Motor neuron (in vitro differentiated cells): Measurements from ENCODE around the gene GTPBP3. TPM values are rescaled to one million over a fixed set of nuclear protein-coding genes. Genes with fewer than 3 reads are reported as not detected.
"Not testable (repeated sequence)": the region's sequence is repeated elsewhere in the genome, so short reads cannot be mapped to it uniquely, and the experiment has no call there.

Experiments
- ATAC-seq, 8 experiments: fragments of 200-7000 bp; cut with Tn5 transposase; replicated peaks in 6 of 8; 2 replicates each; pipeline ENCODE4 v1.8.0; 2021; ENCODE audit warnings: mild to moderate bottlenecking in 8 of 8, moderate library complexity in 8 of 8
- H3K27ac ChIP-seq, 2 donors: fragments of 250-450 bp; sonication (Bioruptor Pico); 2 replicates each; pipeline ENCODE4 v1.9.0; 2021; ENCODE audit warnings: antibody characterized with exemption in 2 of 2, mild to moderate bottlenecking in 2 of 2, moderate library complexity in 1 of 2
- H3K4me1 ChIP-seq, 2 donors: fragments of 250-450 bp; sonication (Bioruptor Pico); replicated peaks in 1 of 2; 2 replicates each; pipeline ENCODE4 v1.6.1; 2021; ENCODE audit warnings: antibody characterized with exemption in 2 of 2, mild to moderate bottlenecking in 2 of 2, moderate library complexity in 1 of 2
- H3K4me3 ChIP-seq, 5 donors: fragments of 250-450 bp; sonication (Bioruptor Pico); 2 replicates each; pipeline ENCODE4 v1.9.0; 2021; ENCODE audit warnings: antibody characterized with exemption in 5 of 5, mild to moderate bottlenecking in 5 of 5, moderate library complexity in 4 of 5
- WGBS, 10 experiments: fragments of 450-650 bp; shearing (Covaris generic); methylation state at CpG; one replicate each; pipeline ENCODE4 v1.0.0; 2022; 5-methylcytosine and 5-hydroxymethylcytosine counted together
- in situ Hi-C, 9 experiments: fragments of 400-800 bp; cut with MboI; loops; one replicate each; pipeline ENCODE4 v1.15.0; 2021; ENCODE audit warnings: low sequenced_read_pairs in 9 of 9, low pct_unique_long_range_greater_than_20kb in 2 of 9; ENCODE audit not compliant: unreplicated experiment in 9 of 9
- total RNA-seq, 8 experiments: library from RNA; unstranded; fragments of 300-600 nt; gene quantifications; 2 replicates each; pipeline versions ENCODE4 v1.2.3 to v1.2.4, GENCODE V29; 2022

Gene GTPBP3, protein sequence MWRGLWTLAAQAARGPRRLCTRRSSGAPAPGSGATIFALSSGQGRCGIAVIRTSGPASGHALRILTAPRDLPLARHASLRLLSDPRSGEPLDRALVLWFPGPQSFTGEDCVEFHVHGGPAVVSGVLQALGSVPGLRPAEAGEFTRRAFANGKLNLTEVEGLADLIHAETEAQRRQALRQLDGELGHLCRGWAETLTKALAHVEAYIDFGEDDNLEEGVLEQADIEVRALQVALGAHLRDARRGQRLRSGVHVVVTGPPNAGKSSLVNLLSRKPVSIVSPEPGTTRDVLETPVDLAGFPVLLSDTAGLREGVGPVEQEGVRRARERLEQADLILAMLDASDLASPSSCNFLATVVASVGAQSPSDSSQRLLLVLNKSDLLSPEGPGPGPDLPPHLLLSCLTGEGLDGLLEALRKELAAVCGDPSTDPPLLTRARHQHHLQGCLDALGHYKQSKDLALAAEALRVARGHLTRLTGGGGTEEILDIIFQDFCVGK
- 10 to 100 TPM in 7 of 8 experiments, 1 to 10 TPM in 1; 9.0 to 31.3 (median 17.0) TPM for total RNA-seq

DNA sequence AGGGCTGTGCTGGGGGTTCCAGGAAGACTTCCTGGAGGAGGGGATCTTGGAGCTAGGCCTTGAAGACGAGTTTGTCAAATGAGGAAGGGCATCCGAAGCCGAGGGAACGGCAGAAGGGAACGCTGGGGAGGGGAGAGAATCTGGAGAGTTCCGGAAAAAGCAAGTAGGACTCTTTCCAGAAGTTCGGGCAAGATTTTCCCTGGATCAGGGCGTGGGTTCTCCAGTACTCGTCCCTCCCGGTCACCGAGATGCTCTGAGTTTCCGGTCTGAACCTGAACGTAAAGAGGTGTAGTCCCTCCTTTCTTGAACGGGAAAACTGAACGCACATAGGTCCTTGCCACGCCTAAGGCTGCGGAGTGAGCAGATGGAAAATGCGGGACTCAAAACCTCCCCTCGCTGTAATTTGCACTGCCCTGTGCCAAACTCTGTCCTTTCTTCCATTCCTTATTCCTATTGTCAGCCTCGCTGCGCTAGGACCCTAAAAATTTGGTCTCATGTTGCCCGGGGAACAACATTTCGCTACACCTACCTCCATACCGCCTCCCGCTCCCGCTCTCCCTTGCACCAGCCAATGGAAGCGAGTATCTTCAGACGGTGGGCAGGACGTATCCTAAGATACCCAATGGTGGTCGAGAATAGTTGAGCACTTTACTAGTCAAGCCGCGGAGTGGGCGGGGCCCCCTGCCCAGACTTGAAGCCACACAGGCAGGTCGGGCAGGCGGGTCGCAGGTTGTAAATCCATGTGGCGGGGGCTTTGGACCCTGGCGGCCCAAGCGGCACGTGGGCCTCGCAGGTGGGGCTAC lies at the start of gene GTPBP3:
GTPBP3 (plus strand) TSS at position 682 of the 803 bp plus-strand sequence; CDS start at position 741, 59 bp downstream.
- in situ Hi-C loops = no loop called here
- Histone ChIP-seq H3K4me1 (peaks cover 7 to 12% of the 10 kb centered on the region in 2 donors), H3K27ac (peak within 1 kb of the TSS; percentile 81), H3K4me3 (peak within 1 kb of the TSS; percentile 54 to 98 (median 86))
- peak; percentile 72 to 85 (median 82) for ATAC-seq
- WGBS, 10 experiments = 0 to 2% (median 0%) methylated on average over 1 to 17 of the region's 41 CpGs; no CpG with 5 or more reads in 1 of the 10 experiments

DNA sequence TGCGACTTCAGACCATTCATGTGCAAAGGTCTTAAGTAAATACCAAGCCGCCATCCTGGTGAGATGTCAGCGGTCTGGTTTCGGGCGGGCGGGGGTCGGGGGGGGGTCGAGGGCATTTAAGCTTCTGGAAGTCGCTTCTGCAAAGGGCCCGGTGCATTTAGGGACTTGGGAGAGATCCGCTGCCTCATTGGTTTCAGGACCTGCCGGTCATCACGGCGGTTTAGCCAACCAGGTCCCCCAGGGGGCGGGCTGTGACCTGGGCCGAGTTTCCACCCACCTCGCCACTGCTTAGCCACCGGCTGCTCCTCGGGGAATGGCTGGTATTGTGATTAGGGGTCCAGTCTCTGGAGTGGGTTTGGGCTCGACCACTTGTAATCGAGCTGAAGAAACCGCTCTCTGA lies 47.9 kb upstream of the GTPBP3 start:
- 0 to 41% (median 33%) methylated on average over 1 to 5 of the region's 22 CpGs; no CpG with 5 or more reads in 5 of the 10 experiments for WGBS, 10 experiments
- ATAC-seq = peak in 5 of 8 experiments; percentile 9 to 40 (median 27)
- H3K4me1 ChIP-seq = peaks cover 0 to 3% of the 10 kb centered on the region in 2 donors
- H3K4me3 ChIP-seq = no peak overlapping the region
- in situ Hi-C loops = loop anchor here in 8 of 9 experiments (10.0 to 25.0 kb wide), 3 partner anchors 215 to 227 kb away; partner anchors contain the start of genes HAUS8 (in 1 of the 8) and MYO9B (in 1 of the 8)
- no peak overlapping the region for H3K27ac ChIP-seq

DNA sequence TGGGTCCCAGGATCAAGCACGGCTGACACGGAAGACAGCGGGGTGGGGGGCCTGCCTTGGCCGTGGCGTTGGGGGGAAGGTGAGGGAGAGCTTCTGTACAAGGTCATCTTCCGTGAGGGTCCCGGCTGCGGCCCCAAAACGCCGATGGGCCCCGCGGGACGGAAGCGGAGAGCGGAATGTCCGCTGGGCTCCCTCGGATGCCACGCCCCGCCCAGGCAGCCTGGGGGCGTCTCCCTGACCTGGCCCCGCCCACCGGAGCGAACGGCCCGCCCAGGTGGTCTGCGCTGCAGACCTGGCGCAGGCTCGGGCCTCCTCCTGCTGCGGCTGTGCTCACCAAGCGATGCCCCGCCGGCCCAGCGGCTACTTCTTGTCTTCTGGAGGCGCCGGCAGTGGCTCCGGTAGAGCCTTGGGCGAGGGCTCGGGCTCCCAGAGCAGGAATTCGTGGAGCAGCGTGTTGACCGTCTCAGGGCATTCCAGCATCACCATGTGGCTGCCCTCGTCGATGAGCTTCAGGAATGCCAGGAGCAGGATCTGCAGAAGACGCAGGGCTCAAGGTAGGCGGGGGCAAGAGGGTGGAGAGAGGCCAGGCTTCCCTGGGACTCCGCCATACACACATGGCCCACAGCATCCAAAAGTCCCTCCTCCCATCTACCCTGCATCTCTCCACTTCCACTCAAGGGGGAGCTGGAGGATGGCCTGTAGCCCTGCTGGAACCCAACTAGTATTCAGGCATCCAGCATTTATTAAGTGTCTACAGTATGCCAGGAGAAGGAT lies 44.9 kb upstream of the GTPBP3 start:
- in situ Hi-C loops = loop anchor here in 5 of 9 experiments (25.0 kb wide), 1 partner anchor 230 kb away; no protein-coding TSS in a partner anchor
- peak; percentile 88 to 97 (median 92) for ATAC-seq
- Histone ChIP-seq H3K27ac (peak overlapping the region; percentile 35 to 50), H3K4me3 (peak overlapping the region; percentile 10 to 36 (median 35)), H3K4me1 (peaks cover 0 to 3% of the 10 kb centered on the region in 2 donors)
- 0 to 30% (median 8%) methylated on average over 1 to 16 of the region's 46 CpGs; no CpG with 5 or more reads in 5 of the 10 experiments for WGBS, 10 experiments

DNA sequence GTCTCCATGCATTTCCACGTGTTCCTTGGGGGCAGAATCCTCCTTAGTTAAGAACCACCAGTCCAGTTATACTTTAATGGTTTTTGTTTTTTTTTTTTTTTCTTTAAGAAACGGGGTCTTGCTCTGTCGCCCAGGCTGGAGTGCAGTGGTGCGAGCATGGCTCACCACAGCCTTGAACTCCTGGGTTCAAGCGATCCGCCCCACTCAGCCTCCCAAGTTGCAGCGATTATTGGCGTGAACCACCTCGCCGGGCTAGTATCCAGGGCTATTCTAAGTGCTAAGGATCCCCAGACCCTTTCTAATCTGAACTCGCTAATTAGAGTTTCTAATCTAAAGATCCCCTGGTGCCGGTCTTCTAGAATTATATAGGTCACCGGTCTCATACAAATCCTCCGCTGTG lies 43.7 kb upstream of the GTPBP3 start:
- Histone ChIP-seq H3K27ac (no peak overlapping the region), H3K4me1 (peaks cover 0 to 3% of the 10 kb centered on the region in 2 donors), H3K4me3 (no peak overlapping the region)
- in situ Hi-C loops = loop anchor here in 5 of 9 experiments (25.0 kb wide), 1 partner anchor 231 kb away; no protein-coding TSS in a partner anchor
- 60 to 100% (median 100%) methylated on average over 1 to 10 of the region's 14 CpGs; no CpG with 5 or more reads in 1 of the 10 experiments for WGBS, 10 experiments
- no peak for ATAC-seq

DNA sequence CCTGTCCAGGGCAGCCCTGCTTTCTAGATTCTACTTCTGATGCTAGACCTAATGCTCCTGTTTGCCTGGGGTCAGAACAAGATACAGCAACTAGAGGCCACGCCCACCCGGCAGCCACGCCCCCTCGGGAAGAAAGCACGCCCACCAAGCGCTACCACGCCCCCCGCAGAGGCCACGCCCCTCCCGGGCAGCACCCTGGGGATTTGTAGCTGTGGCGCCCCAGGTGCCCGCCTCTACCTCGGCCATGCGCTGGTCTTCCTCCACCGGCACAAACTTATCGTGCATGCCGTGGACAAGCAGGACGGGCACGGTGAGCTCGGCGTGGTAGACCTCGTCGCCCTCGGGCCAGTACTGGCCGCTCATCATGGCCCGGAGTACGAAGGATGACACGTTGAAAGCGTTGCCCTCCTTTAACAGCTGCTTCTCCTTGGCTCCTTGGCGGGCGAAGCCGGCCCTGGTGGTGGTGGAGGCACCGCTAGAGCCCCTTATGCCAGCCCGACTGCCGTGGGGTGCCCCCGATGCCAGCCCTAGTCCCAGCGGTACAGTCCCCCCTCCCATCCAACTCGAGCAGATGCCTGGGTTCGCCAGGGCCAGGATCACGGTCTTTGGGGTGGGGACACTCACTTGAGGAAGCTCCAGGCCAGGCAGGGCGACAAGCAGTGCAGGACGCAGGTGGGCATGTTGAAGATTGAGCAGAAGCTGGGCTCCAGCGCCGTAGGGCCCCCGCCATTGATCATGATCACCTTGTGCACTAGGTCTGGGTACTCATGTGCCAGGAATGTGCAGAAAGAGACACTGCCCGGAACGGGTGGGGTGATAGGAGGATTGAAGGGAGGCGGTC lies 43.1 kb upstream of the GTPBP3 start:
- WGBS, 10 experiments = 0 to 100% (median 93%) methylated on average over 1 to 15 of the region's 48 CpGs; no CpG with 5 or more reads in 3 of the 10 experiments
- peaks cover 0 to 3% of the 10 kb centered on the region in 2 donors for H3K4me1 ChIP-seq
- H3K4me3 ChIP-seq = no peak overlapping the region
- no peak for ATAC-seq
- no peak overlapping the region for H3K27ac ChIP-seq
- in situ Hi-C loops = loop anchor here in 5 of 9 experiments (25.0 kb wide), 1 partner anchor 232 kb away; no protein-coding TSS in a partner anchor

DNA sequence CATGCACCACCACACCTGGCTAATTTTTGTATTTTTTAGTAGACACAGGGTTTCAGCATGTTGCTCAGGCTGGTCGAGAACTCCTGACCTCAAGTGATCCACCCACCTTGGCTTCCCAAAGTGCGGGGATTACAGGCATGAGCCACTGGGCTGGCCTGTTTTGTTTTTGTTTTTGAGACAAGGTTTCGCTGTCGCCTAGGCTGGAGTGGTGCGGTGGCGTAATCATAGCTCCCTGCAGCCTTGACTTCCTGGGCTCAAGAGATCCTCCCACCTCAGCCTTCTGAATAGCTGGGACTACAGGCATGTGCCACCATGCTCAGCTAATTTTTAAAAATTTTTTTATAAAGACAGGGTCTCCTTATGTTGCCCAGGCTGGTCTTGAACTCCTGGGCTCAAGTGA lies 41.8 kb upstream of the GTPBP3 start:
- ATAC-seq = not testable (repeated sequence)
- in situ Hi-C loops = loop anchor here in 5 of 9 experiments (25.0 kb wide), 1 partner anchor 233 kb away; no protein-coding TSS in a partner anchor
- 82 to 100% (median 97%) methylated on average over 2 to 6 of the region's 6 CpGs; no CpG with 5 or more reads in 6 of the 10 experiments for WGBS, 10 experiments

DNA sequence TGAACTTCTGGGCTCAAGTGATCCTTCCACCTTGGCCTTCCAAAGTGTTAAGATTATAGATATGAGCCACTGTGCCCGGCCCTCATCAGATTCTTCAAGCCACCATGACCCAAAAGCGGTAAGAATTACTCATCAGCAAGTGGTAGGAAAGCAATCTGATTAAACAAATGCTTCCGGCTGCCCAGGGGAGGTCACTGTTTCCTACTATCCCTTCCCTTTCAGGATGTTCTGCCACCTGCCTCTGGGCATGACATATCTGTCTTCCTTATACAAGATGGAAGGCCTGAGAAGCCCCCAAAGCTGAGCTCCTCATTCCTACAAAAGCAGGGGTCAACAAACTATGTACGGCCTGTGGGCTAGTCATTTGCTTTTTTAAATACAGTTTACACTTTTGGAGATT lies 41.1 kb upstream of the GTPBP3 start:
- Histone ChIP-seq H3K4me3 (no peak overlapping the region), H3K4me1 (no peaks in the 10 kb centered on the region), H3K27ac (no peak overlapping the region)
- no peak for ATAC-seq
- WGBS, 10 experiments = 72 to 100% (median 92%) methylated on average over 1 to 4 of the region's 4 CpGs; no CpG with 5 or more reads in 3 of the 10 experiments
- in situ Hi-C loops = loop anchor here in 5 of 9 experiments (25.0 kb wide), 1 partner anchor 234 kb away; no protein-coding TSS in a partner anchor

More for the DNA sequence above, 41.8 kb upstream of the GTPBP3 start:
- H3K4me1 ChIP-seq, H3K27ac ChIP-seq, H3K4me3 ChIP-seq: not testable (repeated sequence)

DNA sequence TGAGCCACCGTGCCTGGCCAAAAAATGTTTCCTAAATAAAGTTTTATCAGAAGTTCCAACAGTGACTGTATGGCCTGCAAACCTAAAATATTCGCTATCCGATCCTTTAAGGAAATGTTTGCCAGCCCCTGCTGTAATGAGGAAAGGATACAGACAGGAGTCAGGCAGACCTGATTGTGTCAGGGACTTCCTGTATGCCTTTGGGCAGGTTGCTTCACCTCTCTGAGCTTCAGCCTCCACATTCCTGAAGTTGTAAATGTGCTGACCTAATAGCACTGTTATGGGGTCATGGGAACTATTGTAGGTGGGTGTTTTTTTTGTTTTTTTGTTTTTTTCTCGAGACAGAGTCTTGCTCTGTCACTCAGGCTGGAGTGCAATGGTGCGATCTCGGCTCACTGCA lies 40.4 kb upstream of the GTPBP3 start:
- Histone ChIP-seq H3K4me3 (no peak overlapping the region), H3K4me1 (no peaks in the 10 kb centered on the region), H3K27ac (no peak overlapping the region)
- in situ Hi-C loops = loop anchor here in 5 of 9 experiments (25.0 kb wide), 1 partner anchor 235 kb away; no protein-coding TSS in a partner anchor
- ATAC-seq = no peak
- WGBS, 10 experiments = 80 to 100% (median 96%) methylated on average over 1 to 6 of the region's 6 CpGs; no CpG with 5 or more reads in 2 of the 10 experiments

DNA sequence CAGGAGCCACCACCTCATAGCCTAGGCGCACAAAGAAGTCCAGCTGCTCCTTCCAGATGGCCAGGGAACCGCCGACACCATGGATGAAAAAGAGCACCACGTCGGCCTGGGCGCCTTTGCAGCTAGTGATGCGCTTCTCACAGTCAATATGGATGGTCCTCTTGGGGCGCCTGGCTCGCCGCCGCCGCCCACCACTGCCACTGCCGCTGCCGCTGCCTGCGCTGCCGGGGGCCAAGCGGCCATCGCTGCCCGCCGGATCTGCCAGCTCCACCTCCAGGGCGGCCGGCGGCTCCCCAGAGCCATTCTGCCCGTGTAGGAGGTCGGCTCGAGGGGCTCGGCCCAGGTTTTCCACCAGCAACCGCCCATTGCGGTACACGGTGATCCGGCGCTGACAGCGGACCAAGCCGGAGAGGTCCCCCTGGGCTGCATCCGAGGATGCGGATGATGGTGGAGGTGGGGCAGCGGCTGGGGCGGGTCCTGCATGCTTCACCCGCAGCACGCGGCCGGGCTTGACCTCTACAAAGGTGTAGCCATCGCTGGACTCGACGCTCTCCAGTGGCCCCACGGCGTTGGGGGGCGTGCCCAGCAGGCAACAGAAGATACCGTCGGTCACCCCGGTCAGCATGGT lies 36.2 kb upstream of the GTPBP3 start:
- Histone ChIP-seq H3K4me1 (peaks cover 3% of the 10 kb centered on the region in 2 donors), H3K27ac (no peak overlapping the region), H3K4me3 (no peak overlapping the region)
- WGBS, 10 experiments = 90 to 100% (median 100%) methylated on average over 1 to 5 of the region's 51 CpGs; no CpG with 5 or more reads in 7 of the 10 experiments
- no peak for ATAC-seq
- in situ Hi-C loops = no loop called here

DNA sequence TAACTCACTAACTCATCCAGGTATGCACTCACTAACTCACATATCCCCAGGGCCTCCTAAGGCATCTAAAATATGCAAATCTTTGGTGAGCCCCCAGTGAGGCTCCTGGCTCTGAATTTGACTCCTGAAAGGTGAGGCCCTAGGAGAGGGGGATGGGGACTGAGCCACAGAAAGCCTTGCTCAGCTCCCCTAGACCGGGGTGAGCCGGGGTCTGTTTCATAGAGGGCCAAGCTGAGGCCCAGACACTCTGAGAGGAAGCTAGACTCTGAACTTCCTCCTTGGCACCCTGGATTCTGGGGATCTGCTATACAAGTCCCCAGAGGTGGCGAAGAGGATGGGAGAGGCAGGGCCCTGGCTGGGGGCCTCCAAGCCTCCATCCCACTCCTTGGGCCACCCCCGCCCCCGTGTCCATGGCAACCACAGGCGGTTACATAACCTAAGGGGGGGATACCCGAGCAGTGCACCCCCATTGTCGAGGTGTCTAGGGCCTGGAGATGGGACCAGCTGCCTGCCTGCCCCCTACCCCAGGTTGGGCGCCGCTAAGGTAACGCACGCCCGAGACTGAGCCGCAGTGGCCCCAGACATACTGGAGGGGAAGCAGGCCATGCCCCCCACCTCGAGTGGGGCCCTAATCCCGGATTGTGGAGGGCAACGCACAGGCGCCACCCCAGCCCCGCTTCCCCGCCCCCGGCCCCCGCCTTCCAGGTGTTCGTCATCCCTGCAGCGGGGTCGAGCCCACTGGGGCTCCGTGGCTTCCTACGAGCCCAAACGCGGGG lies 34.8 kb upstream of the GTPBP3 start:
- in situ Hi-C loops = no loop called here
- peak overlapping the region; percentile 61 to 86 (median 66) for H3K4me3 ChIP-seq
- 20 to 22% methylated on average over 3 to 7 of the region's 29 CpGs; no CpG with 5 or more reads in 8 of the 10 experiments for WGBS, 10 experiments
- peak overlapping the region; percentile 25 to 69 for H3K27ac ChIP-seq
- peaks cover 3% of the 10 kb centered on the region in 2 donors for H3K4me1 ChIP-seq
- peak in 5 of 8 experiments; percentile 3 to 18 (median 10) for ATAC-seq
